Fibroblast of upper back skin (primary cell): ENCODE measurements around the gene KDM4C.
A peak's percentile ranks its signal among the peaks of the same experiment; 100 is the strongest.

Experiments used
- DNase-seq: peaks from one replicate; pipeline ENCODE4 v3.0.0-alpha.2; 2013

Gene KDM4C

DNA sequence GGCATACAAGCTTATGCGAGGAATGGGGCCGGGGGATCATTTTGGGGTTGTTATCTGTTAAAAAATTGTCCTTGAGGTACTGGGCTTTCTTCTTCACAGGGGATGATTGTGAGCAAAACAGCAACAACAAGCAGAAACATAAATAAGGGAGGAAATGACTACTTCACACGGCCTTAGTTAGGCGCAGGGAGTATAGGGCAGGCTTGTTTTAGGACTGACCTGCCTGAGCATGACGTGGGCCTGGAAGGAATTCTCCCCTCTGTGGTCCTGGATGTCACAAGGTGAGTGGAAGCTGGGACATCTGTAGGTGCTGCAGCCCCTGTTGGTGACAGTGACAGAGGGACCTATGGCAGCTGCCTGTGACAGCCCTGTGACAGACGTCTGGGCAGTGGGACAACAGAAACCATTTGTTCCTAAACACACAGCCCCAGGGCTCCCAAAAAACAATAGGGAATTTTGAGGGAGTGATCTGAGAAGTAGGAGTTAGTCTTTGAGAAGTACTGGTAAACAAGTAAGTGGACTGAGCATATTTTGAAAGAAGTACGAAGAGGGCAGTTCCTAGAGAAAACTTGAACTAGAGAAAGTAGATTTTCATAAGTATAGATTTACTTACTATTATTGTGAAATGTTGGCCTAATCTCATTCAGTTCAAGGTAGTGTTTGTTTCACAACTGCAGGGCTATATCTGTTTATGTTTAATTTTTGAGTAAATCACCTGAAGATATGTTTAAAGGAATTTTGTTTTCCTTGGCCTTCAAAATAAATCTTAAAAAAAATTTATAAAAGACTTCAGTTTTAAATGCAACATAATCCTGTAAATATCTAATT is 113.1 kb downstream of the KDM4C start:
- no peak for DNase-seq

DNA sequence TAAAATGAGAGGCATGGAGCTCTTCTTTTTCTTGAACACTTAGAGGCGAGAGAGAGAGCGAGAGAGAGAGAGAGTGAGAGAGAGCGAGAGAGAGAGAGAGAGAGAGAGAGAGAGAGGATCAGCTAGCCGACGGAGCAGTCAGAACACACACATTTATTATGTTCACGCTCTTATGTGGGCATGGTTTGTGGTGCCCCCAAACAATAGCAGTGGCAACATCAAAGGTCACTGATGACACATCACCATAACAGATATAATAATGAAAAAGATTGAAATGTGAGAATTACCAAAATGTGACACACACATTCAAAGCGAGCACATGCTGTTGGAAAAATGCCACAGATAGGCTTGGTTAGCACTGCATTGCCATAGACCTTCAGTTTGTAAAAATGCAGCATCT is 116.1 kb downstream of the KDM4C start:
- peak; percentile 36 for DNase-seq

DNA sequence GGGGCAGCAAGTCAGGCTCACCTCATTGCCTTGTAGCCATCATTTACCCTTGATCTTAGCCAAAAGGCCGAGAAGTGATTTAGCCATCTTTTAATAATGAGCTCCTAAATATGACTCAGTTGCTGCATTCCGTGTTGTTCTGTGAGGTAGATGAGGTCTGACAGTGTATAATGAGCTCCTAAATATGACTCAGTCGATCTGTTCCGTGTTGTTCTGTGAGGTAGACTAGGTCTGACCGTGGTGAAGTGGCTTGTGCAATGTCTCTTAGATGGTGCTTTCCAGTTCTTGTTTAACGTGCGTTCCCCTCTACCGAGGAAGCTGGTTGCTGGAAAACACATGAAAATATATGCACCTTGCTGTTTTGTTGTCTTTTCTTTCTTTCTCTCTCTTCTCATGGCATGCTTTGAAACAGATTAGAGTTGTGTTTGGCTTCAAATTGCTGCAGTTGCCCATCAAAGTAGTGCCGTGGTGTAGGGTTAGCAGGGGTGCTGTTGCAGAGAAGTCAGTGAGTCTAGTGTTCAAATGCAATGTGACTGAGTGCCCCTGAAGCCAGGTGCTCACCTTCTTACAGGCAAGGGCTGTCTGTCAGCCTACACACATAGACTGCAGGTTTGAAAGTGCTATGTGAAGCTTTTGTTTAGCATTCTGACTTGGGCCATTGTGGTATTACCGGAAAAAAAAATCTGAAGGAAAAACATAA is 118.6 kb downstream of the KDM4C start:
- DNase-seq = no peak

DNA sequence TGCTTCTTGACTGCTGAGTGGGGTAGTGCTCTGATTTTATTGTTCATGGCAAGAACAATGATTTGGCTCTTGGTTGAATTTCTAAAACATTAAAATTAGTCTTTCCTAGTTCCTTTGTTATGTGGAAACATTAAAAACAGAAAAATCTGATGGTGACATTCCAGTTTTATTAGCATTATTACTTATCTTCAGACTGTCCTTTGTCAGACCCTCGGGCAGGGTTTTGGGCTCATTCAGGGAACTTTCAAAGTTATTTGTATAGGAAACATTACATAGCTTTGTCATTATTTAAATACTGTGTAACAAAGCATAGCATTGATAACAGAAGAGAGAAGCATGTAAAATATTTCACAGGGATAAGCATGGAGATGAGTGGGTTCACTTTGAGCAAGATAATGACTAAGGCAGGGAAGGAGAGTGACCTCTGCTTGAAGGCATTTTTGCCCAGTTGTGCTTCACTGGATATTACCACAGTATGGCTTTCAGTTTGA is 119.9 kb downstream of the KDM4C start:
- peak; percentile 41 for DNase-seq

DNA sequence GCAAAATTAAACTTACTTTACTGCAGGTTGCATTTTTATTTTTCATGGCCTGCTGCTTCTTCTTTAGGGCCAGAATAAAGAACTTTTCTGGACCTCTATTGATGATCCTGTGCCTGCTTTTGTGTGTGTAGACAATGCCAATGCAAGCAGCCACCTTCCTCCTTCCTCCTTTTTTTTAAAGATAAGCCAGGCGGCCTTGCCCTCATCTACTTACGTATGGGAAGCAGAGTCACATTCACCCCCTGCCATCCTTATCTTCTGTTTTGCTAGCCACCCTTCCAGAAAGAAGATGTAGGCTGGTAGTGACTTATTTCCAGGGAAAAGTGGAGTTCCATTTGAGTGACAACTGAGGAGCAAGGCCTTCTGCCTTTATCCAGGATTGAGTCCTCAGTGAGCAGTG is 122.9 kb downstream of the KDM4C start:
- no peak for DNase-seq

DNA sequence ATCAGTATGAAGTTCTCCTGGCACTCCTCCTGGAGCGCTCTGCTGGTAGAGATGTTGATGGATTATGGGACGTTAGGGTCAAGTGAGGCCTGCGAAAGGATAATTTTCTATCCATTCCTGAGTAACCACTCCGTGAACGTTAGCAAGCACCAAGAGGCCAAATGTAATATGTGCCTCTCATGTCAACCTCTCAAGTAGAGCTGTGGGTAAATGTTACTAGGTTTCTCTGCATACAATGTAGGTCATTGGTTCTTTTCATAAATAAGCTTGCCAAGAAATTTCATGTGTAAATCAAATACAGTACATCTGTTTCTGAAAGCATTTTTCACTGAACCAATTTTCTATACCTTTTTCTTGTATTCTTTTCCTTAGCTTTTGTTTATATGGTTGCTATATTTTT is 126.3 kb downstream of the KDM4C start:
- no peak for DNase-seq

DNA sequence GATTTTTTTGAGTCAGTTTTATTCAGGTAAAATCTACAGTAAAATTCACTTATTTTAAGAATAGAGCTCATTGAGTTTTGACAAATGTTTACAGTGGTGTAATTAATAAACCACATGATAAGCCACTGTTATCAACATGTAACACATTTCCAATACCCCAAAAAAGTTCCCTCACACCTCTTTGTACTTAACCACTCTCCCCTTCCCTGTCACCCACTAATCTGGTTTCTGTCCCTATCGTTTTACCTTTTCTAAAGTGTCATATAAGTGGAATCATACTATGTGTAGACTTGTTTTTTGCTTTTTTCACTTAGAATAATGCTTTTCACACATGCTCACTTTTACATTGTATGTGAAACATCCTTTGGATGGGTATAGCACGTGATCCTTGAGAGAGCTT is 127.2 kb downstream of the KDM4C start:
- DNase-seq = no peak

DNA sequence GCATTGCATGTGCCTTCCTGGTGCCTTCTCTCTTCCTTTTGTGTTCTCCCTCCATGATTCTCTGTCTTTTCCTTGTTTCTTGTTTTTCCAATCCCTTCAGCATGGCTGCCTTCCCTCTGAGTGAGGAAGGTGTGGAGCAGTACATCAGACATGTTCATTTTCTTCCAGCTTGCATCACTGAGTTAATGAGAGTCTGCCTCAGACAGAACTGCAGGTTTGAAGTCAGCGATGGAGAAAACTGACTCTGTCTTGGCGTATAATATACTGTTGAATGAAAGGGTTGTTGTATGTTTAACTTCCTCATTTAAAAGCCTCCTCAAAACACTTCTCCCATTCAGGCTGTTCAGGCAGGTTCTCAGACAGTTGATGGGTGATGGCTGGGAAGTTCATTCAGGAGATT is 129.3 kb downstream of the KDM4C start:
- DNase-seq = no peak

DNA sequence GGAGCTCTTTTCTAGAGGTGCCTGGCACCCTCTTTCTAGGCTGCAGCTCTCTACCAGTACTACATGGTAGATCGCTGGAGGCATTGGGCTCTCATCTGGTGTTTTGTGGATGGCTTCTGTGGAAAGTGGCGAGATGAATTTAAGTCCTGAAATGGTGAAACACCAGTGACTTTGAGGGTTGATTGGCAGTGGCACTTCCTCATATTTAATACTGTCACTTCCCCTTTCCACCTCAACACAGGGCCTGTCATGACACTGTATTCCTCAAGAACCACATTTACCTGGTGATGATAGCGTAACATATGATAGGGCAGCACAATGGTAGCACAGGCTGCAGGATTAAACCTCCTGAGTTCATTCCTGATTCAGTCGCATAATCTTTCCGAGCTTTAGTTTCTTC is 132.1 kb downstream of the KDM4C start:
- DNase-seq = no peak

DNA sequence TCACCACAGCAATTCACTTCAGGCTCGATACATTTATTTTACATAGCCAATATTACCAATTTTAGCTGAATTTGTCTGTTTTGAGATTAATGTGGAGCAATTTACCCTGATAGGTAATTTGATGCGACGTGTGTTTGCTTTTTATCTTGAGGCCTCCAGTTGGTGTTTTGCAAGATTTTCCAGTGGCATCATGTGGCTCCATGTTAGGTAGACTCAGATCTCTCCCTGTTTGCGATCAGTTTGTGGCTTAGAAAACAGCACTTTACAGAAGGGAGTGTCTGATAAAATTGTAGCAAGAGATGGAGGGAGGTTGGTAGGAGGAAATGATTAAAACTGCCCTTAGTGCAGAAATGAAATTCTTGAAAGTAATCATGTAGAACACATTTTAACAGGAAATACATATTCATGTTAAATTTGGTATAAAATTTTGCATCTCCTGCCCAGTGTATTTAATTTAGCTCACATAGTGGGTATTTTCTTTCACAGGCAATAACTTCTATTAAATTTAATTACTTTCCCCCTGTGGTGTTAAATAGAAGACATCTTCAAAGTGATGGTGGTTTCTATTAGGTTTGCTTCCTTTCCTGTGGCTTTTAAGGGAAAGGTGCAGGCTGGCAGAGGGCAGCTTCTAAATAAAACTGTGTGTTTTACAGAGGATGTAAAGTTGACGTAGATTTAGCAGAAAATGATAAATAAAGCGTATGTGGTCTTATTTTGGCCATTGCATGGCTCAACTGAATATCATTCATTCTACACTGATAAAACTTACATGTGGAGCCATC is 135.8 kb downstream of the KDM4C start:
- DNase-seq = no peak

DNA sequence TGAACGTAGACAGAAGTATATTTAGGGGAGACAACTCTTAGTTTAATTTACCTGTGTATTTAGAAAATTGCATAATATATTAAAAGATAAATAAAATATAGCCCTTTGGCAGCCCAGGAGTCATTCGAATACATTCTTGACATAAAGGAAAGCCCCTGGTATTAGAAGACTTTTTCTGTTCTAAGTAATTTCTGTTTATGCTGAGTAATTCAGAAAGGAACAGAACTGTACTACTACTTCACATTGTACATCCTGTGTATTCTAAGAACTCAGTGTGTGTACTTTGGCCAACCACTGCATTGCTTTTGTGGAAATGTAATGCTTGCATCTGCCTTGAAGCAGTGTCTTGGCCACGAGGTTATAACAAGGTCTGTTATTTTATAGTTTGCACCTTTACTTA is 136.4 kb downstream of the KDM4C start:
- no peak for DNase-seq

DNA sequence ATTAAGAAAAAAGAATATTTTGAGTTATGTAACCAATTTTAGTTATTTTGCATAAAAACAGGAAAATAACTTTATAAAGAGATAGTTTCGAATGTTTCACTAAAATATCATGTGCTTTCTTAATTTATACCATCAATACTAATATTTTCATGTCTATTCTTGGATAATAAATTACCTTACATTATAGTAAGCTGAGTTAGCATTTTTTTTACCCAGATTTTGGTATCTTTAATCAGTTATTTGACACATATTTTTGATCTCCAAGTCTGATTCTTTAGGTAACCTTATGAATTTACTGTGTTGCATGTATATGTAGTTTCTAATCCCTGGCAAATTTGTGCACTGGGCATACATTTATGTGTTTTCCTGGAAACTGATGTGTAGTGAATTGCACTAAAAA is 138.0 kb downstream of the KDM4C start:
- DNase-seq = no peak

DNA sequence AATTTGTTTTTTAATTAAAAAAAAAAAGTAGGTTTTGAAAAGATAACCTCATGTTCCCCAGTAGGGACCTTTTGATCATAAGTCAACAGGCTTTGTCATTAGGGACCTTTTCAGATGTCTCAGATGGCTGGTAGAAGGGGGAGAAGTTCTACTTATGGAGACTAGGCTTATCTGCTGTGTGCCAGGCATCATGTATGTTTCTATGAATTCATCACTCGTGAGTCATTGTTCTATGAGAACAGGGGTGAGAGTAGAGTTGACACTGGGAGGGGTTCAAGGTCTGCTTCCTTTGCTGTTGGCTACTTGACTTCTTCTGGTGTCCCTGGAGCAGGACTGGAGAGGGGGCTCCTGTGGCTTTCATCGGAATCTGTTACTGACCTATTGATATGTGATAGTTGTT is 138.8 kb downstream of the KDM4C start:
- DNase-seq = no peak

DNA sequence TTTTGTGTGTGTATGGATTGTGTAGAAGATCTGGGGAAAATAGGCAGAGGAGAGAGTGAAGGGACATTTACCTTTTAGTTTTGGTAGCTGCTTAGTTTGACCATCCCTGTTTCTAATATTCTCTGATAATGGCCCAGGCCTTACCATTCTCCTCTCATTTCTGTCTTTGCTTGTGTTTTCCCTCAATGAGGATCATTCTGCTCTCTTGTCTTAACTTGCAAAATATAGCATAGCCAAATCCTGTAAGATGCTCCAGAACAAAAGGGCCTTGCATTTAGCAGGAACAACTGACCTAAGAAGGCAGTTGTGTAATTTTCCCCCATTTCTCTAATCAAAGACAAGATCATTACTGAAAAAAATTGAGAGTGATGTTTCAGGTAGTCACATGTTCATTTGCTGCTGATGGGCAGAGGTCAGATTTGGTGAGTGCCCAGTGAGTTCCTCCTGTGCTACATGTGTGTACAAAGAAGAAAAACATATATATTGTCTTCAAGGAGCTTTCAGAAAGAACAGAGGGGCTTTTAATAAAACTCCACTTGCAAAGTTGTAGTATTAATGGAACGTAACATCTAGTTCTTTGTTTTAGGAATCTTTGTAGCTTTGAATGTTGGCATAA is 139.5 kb downstream of the KDM4C start:
- DNase-seq = no peak

DNA sequence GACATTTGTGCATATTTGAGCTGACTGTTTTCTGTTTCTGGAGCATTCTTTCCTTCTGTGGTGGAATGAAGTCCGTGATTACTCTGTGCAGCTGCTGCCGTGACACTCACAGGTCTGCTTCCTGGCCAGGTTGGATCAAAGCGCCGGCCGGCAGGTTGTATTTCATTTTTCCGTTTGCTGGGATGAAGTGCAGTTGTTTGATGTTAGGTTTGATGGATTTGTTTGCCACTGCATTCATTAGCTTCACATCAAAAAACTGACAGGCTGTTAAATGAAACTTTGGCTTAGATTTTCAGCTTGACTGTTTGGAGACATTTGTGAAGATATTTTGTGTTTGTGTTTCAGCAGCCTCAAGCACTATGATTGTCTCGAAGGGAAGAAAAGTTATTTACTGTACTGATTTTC is 140.1 kb downstream of the KDM4C start:
- no peak for DNase-seq

DNA sequence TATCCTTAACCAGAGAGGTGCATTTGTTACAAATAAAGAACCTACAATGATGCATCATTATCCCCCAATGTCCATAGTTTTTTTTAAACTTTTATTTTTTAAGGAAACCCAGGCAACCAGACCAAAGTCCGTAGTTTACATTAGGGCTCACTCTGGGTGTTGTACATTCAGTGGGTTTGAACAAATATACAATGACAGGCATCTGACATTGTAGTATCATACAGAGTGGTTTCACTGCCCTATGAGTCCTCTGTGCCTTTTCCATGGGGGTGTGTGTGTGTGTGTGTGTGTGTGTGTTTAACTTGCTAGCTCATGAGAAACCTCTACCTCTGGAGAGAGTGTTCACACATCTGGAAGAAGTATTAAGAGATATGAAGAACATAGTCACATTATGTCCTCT is 141.5 kb downstream of the KDM4C start:
- no peak for DNase-seq

DNA sequence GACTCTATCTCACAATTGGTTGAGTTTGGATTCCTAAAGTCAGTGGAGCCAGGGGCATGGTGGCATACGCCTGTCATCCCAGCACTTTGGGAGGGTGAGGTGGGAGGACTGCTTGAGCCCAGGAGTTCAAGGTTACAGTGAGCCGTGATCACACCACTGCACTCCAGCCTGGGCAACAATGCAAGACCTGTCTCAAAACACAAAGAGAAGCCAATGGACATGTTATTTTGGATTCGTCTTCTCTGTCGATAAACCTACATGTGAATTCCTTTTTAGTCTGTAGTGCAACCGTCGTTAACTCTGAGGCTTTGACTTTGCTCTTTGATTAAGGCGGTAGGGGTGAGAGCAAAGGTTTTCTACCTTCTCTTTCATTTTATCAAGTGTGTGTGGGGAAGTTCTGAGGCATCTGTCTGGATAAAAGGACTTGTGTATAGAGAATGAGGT is 142.7 kb downstream of the KDM4C start:
- no peak for DNase-seq

DNA sequence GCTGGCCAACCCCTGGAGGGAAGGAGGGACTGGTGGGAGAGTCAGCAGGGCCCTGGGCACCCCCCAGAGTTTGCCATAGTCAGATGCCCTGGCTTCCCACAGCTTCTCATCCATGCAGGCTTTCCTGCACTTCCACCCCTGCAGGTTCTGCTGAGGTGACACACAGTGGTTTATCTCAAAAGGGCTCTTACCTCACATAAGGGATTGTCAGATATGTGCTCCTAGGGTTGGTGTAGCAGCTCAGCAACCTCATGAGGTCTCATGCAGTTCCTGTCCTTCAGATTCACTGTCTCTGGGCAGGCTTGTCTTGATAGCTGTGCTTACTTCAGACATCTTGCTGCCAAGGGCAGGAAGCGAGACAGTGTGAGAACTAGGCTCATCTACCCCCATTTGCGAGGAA is 143.4 kb downstream of the KDM4C start:
- no peak for DNase-seq

DNA sequence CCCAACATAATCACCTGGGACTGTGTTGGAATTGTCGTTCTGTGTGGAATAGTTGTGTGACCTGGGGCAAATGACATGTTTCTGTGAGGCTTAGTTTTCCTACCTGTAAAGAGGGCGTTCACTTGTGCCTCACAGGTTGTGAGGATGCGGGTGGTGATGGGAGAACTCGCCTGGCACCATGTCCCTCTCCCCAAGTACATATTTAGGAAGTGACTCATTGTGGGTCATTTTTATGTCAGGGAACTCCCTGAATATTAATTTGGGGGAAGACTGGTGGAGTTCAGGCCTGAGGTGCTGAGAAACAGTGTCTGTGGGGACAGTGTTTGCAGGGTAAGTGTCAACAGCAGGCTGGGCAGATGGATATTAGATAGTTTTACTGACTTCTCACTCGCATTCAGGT is 144.7 kb downstream of the KDM4C start:
- peak; percentile 3 for DNase-seq

DNA sequence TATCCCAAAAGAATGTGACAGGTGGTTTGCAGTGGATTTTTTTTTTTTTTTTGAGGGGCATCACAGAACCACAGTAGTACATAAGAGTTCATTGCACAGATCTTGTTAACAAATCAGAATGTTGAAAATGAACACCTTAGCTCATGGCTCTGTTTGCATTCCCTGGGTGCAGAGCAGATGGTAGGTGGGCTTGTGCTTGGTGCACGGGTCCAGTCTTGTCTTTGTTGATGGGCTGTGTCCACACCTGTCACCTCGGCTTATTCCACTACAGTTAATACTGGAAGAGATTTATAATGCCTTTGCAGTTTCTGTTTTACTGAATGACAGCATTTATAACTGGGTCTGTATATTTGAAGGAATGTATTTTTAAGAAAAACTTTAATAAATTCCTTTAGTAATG is 146.6 kb downstream of the KDM4C start:
- no peak for DNase-seq

DNA sequence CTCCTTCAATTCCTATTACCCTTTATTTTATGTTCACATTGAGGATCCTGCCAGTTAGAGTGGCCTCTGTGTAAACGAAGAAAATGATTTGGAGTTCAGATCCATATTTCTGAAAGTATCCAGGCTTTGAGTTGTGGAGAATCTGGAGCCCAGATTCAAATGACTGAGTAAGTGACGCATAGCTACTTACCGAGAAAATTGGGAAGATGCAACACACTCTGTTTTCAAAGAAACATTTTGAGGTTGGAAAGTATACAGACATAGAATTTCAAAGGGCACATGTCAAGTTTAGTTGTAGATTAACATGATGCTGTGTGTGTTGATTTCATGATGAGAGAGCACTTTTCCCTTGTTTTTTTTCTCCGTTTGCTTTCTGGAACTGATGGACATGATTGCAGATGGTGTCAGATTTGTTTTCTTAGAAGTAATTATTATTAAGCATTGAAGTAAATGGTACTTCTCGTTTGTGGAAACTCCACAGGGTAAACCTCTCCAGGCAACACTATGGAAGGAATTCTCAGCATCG is 148.1 kb downstream of the KDM4C start:
- DNase-seq = no peak

DNA sequence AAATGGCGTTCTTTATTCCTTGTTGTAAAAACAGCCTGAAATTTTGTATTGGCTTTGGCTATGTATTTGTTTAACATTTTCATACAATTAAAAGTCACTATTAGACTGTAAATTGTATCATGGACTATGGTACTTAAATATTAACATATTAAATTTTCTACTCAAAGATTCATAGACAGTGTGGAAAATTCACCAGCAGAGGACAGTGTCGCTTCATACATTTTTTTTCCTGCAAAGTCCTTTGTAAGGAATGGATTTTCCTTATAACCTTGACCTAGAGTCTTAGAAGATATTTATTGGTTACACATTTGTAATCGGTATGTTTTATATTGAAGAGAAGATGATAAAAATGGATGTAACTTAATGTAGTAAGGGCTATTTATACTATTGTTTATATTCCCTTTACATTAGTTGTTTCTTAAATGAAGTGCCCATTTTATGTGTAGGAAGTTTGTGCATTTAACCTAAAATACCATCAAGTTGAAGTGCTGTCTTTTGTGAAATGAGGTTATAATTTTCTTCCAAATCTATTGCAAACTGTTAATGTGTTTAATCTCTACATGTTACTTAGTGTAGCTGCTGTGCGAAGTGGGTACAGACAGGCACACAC is 150.1 kb downstream of the KDM4C start:
- DNase-seq = peak; percentile 41
